SK-N-SH (cell line): ENCODE data around the gene ZKSCAN1. TPM values are rescaled to one million over a fixed set of nuclear protein-coding genes. Genes with fewer than 3 reads are reported as not detected.

Source experiments
- CTCF ChIA-PET: fragments of 300-600, 350-600 bp; formaldehyde crosslinking; extraction: SDS; loops from one replicate; lab custom pipeline; 2021; lab: Yijun Ruan, JAX
- POLR2A ChIA-PET: fragments of 350-600 bp; sonication (Branson Sonifier 250); formaldehyde crosslinking; extraction: SDS; loops from one replicate; lab custom pipeline; 2020; ENCODE audit warnings: antibody characterized with exemption, inconsistent platforms; lab: Yijun Ruan, JAX
- DNase-seq: peaks from one replicate; pipeline ENCODE4 v3.0.0; 2012
- H2AFZ ChIP-seq: fragments of 200-600 bp; sonication (generic); 2 replicates; pipeline ENCODE4 v1.8.1; 2016; ENCODE audit warnings: antibody characterized with exemption, mild to moderate bottlenecking, low read depth
- H3F3A ChIP-seq: fragments of 200-600 bp; sonication (generic); replicated peaks from 2 replicates; pipeline ENCODE3; 2016; ENCODE audit warnings: antibody characterized with exemption, mild to moderate bottlenecking; ENCODE audit not compliant: insufficient read depth
- H3K27ac ChIP-seq, 2 experiments: fragments of 200-500 bp in 1 of 2; fragments of 200-600 bp in 1 of 2; sonication (Bioruptor generic) in 1 of 2; sonication (generic), shearing (Covaris generic) in 1 of 2; 2 replicates each; pipeline versions ENCODE4 v1.5.1 to v1.6.1; 2014 to 2016; ENCODE audit warnings: low read depth in 2 of 2, inconsistent platforms in 1 of 2, low read length in 1 of 2, mild to moderate bottlenecking in 1 of 2, mixed read lengths in 1 of 2
- H3K27me3 ChIP-seq: fragments of 200-600 bp; sonication (generic), shearing (Covaris generic); 2 replicates; pipeline ENCODE4 v1.6.1; 2016; ENCODE audit warnings: mixed run types; ENCODE audit not compliant: insufficient read depth
- H3K36me3 ChIP-seq, 2 experiments: fragments of 200-500 bp in 1 of 2; fragments of 200-600 bp in 1 of 2; sonication (Bioruptor generic) in 1 of 2; sonication (generic) in 1 of 2; replicated peaks in 1 of 2; 2 replicates each; pipeline versions ENCODE3 to v1.5.1; 2014 to 2016; ENCODE audit warnings: low read length in 1 of 2, mild to moderate bottlenecking in 1 of 2; ENCODE audit not compliant: insufficient read depth in 2 of 2, control insufficient read depth in 1 of 2
- H3K4me1 ChIP-seq, 2 experiments: fragments of 200-500 bp in 1 of 2; fragments of 200-600 bp in 1 of 2; sonication (Bioruptor generic) in 1 of 2; sonication (generic), shearing (Covaris generic) in 1 of 2; 2 replicates each; pipeline versions ENCODE4 v1.5.1 to v1.6.1; 2014 to 2016; ENCODE audit warnings: low read depth in 1 of 2, low read length in 1 of 2, mixed run types in 1 of 2; ENCODE audit not compliant: insufficient read depth in 2 of 2, control insufficient read depth in 1 of 2
- H3K4me2 ChIP-seq: fragments of 200-600 bp; sonication (generic), shearing (Covaris generic); 2 replicates; pipeline ENCODE4 v1.6.1; 2017; ENCODE audit warnings: mixed run types
- H3K4me3 ChIP-seq, 2 experiments: fragments of 200-500 bp in 1 of 2; fragments of 200-600 bp in 1 of 2; sonication (Bioruptor generic) in 1 of 2; sonication (generic), shearing (Covaris generic) in 1 of 2; 2 replicates each; pipeline versions ENCODE4 v1.5.1 to v1.8.1; 2014 to 2016; ENCODE audit warnings: low read depth in 2 of 2, inconsistent platforms in 1 of 2, low read length in 1 of 2, mild to moderate bottlenecking in 1 of 2, mixed read lengths in 1 of 2, moderate library complexity in 1 of 2
- H3K79me2 ChIP-seq: fragments of 200-600 bp; sonication (generic); 2 replicates; pipeline ENCODE4 v1.8.1; 2017; ENCODE audit warnings: mild to moderate bottlenecking; ENCODE audit not compliant: insufficient read depth
- H3K9ac ChIP-seq: fragments of 200-600 bp; sonication (generic); 2 replicates; pipeline ENCODE4 v1.6.1; 2017; ENCODE audit warnings: mixed run types
- H3K9me2 ChIP-seq: fragments of 200-600 bp; sonication (generic); 2 replicates; pipeline ENCODE4 v1.6.1; 2017; ENCODE audit warnings: mixed run types
- H3K9me3 ChIP-seq: fragments of 200-600 bp; sonication (generic); 2 replicates; pipeline ENCODE4 v1.6.1; 2017; ENCODE audit warnings: mixed run types, mild to moderate bottlenecking, moderate library complexity
- H4K20me1 ChIP-seq: fragments of 200-600 bp; sonication (generic); 2 replicates; pipeline ENCODE4 v1.6.1; 2017; ENCODE audit warnings: mild to moderate bottlenecking, mixed run types; ENCODE audit not compliant: insufficient read depth
- ELF1 ChIP-seq: IDR thresholded peaks from 2 replicates; pipeline ENCODE4 v1.4.0; 2012
- EP300 ChIP-seq, 2 experiments: IDR thresholded peaks; 2 replicates each; pipeline versions ENCODE4 v1.4.0 to v1.6.1; 2012; ENCODE audit warnings: borderline replicate concordance in 1 of 2, low read depth in 1 of 2, low read length in 1 of 2
- EZH2phosphoT487 ChIP-seq: fragments of 200-600 bp; sonication (generic); IDR thresholded peaks from 2 replicates; pipeline ENCODE4 v1.6.1; 2017; ENCODE audit warnings: low read depth, mixed run types, mild to moderate bottlenecking, antibody characterized with exemption, moderate library complexity, borderline replicate concordance
- IRF3 ChIP-seq: fragments of 150-350 bp; IDR thresholded peaks from 2 replicates; pipeline ENCODE4 v1.6.1; 2016; ENCODE audit warnings: mild to moderate bottlenecking, low read depth, low read length
- MXI1 ChIP-seq: IDR thresholded peaks from 2 replicates; pipeline ENCODE4 v1.6.1; 2012; ENCODE audit warnings: mild to moderate bottlenecking, low read depth, low read length, improper control_type of control experiment
- NFIC ChIP-seq: IDR thresholded peaks from 2 replicates; pipeline ENCODE4 v1.4.0; 2012; ENCODE audit warnings: borderline replicate concordance
- SMC3 ChIP-seq: IDR thresholded peaks from 2 replicates; pipeline ENCODE4 v1.6.1; 2012; ENCODE audit warnings: low read depth, low read length, improper control_type of control experiment
- TCF12 ChIP-seq: IDR thresholded peaks from 2 replicates; pipeline ENCODE4 v1.4.0; 2012
- TEAD4 ChIP-seq: IDR thresholded peaks from 2 replicates; pipeline ENCODE4 v1.4.0; 2012; ENCODE audit warnings: mild to moderate bottlenecking, borderline replicate concordance; ENCODE audit not compliant: insufficient read depth
- USF2 ChIP-seq: fragments of 150-350 bp; IDR thresholded peaks from 2 replicates; pipeline ENCODE4 v1.6.1; 2017; ENCODE audit warnings: antibody characterized with exemption, low read length, low read depth, borderline replicate concordance
- WGBS: methylation state at CpG from one replicate; pipeline ENCODE4 v1.1.6; 2017; ENCODE audit warnings: low lambda C conversion rate; 5-methylcytosine and 5-hydroxymethylcytosine counted together
- polyA plus RNA-seq, 3 experiments: library from polyadenylated mRNA; depleted of rRNA; stranded (reverse); fragments of >200 nt; gene quantifications; 2 replicates each; pipeline ENCODE4 v1.2.3, GENCODE V29; 2012

ZKSCAN1 gene
- polyA plus RNA-seq, 1 of the 3 experiments (the other 2 are of a cell fraction), result 21.1 TPM

DNA sequence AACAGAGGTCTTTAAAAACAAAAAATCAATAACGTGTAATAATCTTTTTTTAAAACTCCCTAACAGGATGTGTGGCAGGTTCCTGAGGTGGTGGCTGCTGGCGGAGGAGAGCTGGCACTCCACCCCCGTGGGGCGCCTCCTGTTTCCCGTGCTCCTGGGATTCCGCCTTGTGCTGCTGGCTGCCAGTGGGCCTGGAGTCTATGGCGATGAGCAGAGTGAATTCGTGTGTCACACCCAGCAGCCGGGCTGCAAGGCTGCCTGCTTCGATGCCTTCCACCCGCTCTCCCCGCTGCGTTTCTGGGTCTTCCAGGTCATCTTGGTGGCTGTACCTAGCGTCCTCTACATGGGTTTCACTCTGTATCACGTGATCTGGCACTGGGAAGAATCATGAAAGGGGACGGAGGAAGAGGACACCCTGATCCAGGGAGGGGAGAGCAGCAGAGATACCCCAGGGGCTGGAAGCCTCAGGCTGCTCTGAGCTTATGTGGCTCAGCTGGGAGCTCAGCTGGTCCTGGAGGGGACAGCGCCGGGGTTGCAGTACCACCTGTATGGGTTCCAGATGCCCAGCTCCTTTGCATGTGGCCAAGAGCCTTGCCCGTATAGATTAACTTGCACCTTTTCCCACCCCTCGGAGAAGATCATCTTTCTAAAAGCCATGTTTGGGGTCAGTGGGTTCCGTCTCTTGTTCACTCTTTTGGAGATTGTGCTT, 22.9 kb upstream of the ZKSCAN1 start:
- DNase-seq, result no peak
- Histone ChIP-seq H3K4me3 (no peak overlapping the region), H3K27me3 (peaks cover 13% of the 10 kb centered on the region), H4K20me1 (no peaks in the 10 kb centered on the region), H3K9me3 (no peaks in the 10 kb centered on the region), H3F3A (no peaks in the 10 kb centered on the region), H3K9me2 (no peaks in the 10 kb centered on the region), H3K4me2 (no peak overlapping the region), H3K36me3 (no peaks in the 10 kb centered on the region), H3K4me1 (no peaks in the 10 kb centered on the region; a peak in 1 of 4 replicates), H2AFZ (0 out of 2 replicates have a peak overlapping the region, but pooled peaks have one; percentile 9), H3K79me2 (no peaks in the 10 kb centered on the region), H3K9ac (no peak overlapping the region), H3K27ac (no peak overlapping the region)
- TF ChIP-seq MXI1 (no peak), USF2 (no peak), NFIC (no peak), TEAD4 (no peak), TCF12 (no peak), EZH2phosphoT487 (no peak), SMC3 (no peak), ELF1 (no peak)
- POLR2A ChIA-PET, result interaction anchor here (0.6 to 0.7 kb wide), 2 partner anchors 76 to 234 kb away, joined by 3 read pairs; no protein-coding TSS in a partner anchor
- WGBS, result 75% methylated on average over 19 of the region's 21 CpGs
- CTCF ChIA-PET, result interaction anchor here (0.8 to 8.0 kb wide), 15 partner anchors 10 to 824 kb away, joined by 3 to 103 read pairs (median 5); partner anchors contain the start of genes AZGP1, TRIM4, ZKSCAN1 and ZNF3

- no peaks in the 10 kb centered on the region for H3K36me3 ChIP-seq
- H3K4me2 ChIP-seq, result no peak overlapping the region
Measured at GRCh38 chr7:99994819-99995218, 20.6 kb upstream of the ZKSCAN1 start.

More at GRCh38 chr7:99994819-99995218, 20.6 kb upstream of the ZKSCAN1 start:
- H4K20me1 ChIP-seq, result no peaks in the 10 kb centered on the region
- no peak for TF ChIP-seq IRF3
- TF ChIP-seq EP300 (IDR thresholded peaks at IDR 0.05; ENCODE audit: borderline replicate concordance in 1 of 2, low read depth in 1 of 2, low read length in 1 of 2), result no peak
- TF ChIP-seq, all 33 proteins: peak for 0
- peaks cover 7% of the 10 kb centered on the region; the same call in 1 of the 2 replicates for H3K27me3 ChIP-seq
- 0 out of 2 replicates have a peak overlapping the region, but pooled peaks have one; percentile 31 for H2AFZ ChIP-seq
- H3K4me3 ChIP-seq, result no peak overlapping the region
- H3K79me2 ChIP-seq, result no peaks in the 10 kb centered on the region
- ChIA-PET CTCF (interaction anchor here (0.7 to 8.0 kb wide), 25 partner anchors 8 to 277 kb away, joined by 3 to 103 read pairs (median 7); partner anchors contain the start of genes AZGP1, GJC3, ZKSCAN1 and ZNF3), POLR2A (interaction anchor here (1.3 kb wide), 2 partner anchors 18 to 74 kb away, joined by 3 to 4 read pairs; no protein-coding TSS in a partner anchor)
- no peaks in the 10 kb centered on the region for H3K9me3 ChIP-seq
- DNase-seq, result no peak
- no peak overlapping the region for H3K27ac ChIP-seq
- no peaks in the 10 kb centered on the region for H3F3A ChIP-seq
- H3K4me1 ChIP-seq, result no peaks in the 10 kb centered on the region; a peak in 1 of 4 replicates
- WGBS, result 73% methylated on average over 8 of the region's 8 CpGs
- H3K9me2 ChIP-seq, result no peaks in the 10 kb centered on the region
- H3K9ac ChIP-seq, result no peak overlapping the region
